ENCODE data around the gene SNX1.
"Not testable (repeated sequence)": the region's sequence is repeated elsewhere in the genome, so short reads cannot be mapped to it uniquely, and the experiment has no call there.

Gene SNX1

DNA sequence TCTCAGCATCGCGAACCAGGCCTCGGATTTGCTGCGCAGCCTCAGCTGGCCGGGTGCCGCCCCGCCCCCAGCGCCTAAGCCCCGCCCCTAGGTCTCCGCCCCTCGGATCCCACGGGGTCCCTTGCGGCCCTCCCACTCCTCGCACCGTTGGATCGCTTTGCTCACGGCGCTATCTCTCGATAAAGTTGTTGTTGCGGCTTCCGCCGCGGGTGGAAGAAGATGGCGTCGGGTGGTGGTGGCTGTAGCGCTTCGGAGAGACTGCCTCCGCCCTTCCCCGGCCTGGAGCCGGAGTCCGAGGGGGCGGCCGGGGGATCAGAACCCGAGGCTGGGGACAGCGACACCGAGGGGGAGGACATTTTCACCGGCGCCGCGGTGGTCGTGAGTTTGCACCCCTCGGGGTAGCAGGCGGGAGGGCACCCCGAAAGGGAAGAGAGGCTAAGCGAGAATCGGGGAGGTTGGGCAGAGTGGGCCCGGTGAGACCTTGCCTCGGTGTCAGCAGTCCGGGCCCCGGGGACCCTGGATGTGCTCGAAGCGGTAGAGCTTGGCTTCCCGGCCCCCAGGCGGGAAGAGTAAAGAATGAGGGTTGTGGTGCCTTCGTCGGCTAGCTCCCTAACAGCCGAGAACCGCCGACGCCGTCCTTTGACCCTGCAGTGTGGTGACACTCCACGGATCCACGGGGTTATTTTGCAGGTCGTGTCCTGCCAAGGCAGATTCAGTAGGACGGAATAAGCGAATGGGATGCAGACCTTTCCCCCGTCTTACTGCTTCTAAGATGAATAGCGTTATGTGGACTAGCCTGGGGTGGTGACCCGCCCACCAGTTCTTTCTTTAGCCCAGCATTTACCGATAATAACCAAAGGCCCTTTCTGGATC, at the start of gene SNX1:
SNX1 (plus strand) TSS at position 188 of the 873 bp plus-strand sequence; CDS start at position 220, 32 bp downstream.
- DNase-seq, result peak; percentile 96

DNA sequence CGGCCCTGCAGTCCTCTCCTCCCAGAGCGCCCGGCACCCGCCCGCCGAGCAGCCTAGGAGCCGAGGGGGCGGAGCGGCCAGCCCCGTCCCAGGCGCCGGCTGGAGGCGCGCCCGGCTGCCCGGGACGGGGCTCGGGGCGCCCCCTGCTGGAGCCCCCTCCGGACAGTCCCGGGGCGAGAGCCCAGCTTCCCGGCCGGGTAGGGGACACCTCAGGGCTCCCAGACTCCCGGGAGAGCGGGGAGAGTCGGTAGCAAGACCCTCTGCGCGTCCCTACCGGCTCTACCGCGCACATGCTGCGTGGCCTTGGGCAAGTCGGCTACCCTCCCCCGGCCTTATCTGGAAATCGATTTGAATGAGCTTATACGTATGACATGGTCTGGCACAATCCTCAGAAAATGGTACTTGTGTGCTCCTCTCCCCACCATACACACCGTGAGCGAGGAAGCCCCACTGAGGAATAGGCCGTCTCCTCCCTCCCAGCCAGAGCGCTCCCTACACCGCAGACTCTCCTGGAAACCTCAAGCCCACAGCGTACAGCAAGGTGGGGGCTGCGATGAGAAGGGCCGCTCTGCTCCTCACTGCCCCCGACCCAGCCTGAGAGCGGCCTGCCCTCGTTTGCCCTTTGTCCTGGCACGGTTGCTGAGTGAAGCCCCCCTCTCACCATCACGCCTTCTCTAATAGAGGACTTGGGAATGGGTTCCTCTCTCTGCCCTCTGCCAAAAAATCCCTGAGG, 49.2 kb upstream of the SNX1 start, which contains the start of gene DAPK2:
DAPK2 (minus strand) TSS at position 65 of the 733 bp plus-strand sequence. CDS start 6,224 bp downstream, outside the sequence.
- DNase-seq, result peak; percentile 42

- DNase-seq, result no peak
Measured at GRCh38 chr15:64048781-64049460, 46.9 kb upstream of the SNX1 start.

DNA sequence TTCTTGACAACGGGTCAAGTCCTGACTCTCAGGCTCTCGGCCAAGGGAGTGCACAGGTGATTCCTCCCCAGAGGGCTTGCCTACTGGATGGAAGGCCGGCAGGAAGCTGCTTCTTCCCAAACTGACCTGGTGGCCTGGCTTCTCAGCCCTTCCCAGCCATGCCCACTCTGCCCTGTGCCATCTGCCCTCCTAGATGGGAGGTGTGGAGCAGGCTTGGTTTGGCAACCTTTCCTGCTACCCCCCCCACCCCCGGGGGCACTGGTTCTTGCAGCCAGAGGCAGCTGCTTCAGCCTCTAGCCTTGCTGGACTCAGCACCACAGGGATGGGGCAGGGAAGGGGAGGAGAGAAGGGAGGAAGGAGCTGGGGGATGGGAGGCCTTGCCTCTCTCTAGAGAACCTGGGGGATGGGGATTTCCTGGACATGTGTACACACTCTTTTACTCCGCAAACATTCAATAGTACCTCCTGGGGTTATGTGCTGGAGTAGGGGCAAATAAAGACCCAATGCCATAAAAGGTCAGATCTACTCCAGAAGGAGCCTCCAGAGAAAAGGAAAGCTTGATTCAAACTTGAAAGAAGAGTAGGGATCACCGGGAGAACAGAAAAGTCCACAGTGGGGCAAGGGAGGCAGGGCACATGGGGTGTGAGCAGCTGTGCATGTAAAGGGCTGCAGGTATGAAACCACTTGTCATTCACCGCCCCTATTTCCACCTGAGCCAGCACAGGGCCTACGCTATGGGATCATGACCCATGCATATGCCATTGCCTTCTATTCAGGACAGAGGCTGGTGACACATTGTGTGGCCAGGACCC, 45.3 kb upstream of the SNX1 start:
- no peak for DNase-seq

DNA sequence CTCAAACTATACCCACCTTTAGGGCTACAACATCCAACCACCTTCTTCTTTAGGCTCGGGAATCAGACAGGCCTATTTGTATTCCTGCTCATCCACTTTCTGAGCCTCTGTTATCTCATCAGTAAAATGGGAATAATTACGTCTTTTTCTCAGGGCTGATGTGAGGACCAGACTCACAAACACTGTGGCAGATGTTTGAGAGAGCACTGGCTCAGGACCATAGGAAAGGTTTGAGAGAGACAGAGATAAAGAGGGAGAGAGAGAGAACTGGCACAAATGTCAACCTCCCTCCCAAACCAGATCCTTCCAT, 44.7 kb upstream of the SNX1 start:
- DNase-seq, result no peak

GRCh38 chr15:64051407-64052259, 44.1 kb upstream of the SNX1 start:
- no peak for DNase-seq

GRCh38 chr15:64052925-64053491, 42.8 kb upstream of the SNX1 start:
- DNase-seq, result no peak

DNA sequence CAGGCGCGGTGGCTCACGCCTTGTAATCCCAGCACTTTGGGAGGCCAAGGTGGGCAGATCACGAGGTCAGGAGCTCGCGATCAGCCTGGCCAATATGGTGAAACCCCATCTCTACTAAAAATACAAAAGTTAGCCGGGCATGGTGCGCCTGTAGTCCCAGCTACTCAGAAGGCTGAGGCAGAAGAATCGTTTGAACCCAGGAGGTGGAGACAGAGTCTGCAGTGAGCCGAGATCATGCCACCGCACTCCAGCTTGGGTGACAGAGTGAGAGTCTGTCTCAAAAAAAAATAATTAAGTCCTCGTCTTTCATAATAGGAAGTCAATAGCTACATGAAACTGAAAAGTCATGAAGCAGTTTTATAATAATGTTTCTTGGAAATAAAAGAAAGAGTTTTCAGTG, 42.1 kb upstream of the SNX1 start:
- DNase-seq, result not testable (repeated sequence)

GRCh38 chr15:64058279-64058678, 37.5 kb upstream of the SNX1 start:
- DNase-seq, result no peak

DNA sequence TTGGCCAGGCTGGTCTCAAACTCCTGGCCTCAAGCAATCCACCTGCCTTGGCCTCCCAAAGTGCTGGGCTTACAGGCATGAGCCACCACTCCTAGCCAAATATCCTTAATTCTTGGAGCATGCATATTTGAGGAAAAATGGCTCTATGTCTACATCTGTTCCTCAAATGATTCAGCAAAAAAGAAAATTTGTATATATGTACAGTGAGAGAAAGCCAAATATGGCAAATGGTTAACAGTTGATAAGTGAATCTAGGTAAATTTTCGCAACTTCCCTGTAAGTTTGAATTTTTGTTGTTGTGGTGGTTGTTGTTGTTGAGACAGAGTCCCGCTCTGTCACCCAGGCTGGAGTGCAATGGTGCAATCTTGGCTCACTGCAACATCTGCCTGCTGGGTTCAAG, 36.7 kb upstream of the SNX1 start:
- DNase-seq, result not testable (repeated sequence)

GRCh38 chr15:64060716-64061115, 35.1 kb upstream of the SNX1 start:
- no peak for DNase-seq

GRCh38 chr15:64066451-64066850, 29.3 kb upstream of the SNX1 start:
- no peak for DNase-seq

GRCh38 chr15:64067564-64068030, 28.2 kb upstream of the SNX1 start:
- peak; percentile 50 for DNase-seq

DNA sequence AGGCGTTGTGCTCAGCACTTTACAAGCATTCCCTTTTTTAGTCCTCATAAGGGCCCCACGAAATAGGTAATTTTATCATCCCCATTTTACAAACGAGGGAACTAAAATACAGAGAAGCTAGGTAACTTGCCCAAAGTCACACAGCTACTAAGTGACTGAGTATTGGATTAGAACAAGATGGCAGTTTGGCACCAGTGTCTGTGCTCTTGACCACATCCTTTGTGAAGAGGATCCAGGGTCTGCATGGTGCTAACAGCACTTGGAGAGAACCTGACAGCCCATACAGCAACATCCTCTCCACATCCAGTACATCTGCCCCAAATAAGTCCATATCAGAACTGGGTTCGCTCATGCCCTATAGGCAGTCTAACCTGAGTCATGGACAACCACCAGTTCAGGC, 27.6 kb upstream of the SNX1 start:
- no peak for DNase-seq

DNA sequence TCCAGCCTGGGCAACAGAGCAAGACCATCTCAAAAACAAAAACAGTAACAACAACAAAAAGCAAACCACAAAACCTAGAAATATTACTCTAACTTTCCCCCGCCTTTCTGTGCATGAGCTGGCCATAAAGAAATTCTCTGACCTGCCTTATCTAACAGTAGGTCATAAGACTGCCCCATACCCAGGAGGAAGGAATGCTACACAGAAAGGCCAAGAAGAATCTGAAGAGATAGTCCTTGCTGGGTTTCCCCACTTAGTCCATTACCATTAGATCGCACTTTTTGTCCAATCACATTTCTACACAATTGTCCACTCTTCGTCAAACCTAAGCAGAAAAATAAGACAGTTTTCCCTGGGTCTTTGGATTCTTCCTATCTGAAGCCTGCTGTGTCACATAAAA, 25.7 kb upstream of the SNX1 start:
- DNase-seq, result no peak

DNA sequence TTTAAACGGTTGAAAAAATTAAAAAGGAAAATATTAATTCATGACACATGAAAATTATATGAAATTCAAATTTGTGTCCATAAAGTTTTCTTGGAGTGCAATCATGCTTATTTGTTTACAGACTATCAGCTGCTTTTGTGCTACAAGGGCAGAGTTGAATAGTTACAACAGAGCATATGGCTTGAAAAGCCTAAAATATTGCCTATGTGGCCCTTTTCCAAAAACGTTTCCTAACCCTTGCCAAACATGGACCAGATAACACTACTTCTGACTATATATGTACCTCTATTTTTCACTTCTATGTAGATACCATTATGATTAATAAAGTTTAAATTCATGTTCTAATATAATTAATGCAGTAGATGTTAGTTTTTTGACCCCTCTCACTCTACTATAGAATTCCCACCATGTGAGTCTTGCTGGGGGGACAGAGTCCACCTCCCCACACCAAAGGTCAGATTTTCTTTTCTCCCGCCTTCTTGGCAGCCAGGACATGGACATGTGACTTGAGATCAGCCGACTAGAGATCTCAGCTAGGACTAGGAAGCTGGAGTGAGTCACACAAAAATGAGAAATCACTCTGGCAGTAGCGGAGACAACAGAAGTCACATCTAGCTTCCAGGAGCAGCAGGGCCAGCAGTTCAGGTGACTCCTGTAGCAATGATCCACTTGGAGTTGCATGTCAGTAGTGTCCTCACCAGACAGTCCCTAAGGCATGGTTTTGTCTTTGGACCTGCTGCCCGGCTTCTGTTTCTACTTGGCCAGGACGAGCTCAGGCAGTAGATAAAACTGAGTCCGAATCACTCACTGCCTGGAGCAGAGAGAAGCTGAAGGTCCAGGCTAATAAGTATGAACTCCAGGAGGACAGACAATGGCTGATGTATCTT, 24.6 kb upstream of the SNX1 start:
- DNase-seq, result no peak

- no peak for DNase-seq
Measured at GRCh38 chr15:64071931-64072765, 23.6 kb upstream of the SNX1 start.

- DNase-seq, result no peak
Measured at GRCh38 chr15:64072812-64073211, 23.0 kb upstream of the SNX1 start.

- not testable (repeated sequence) for DNase-seq
Measured at GRCh38 chr15:64073496-64073895, 22.3 kb upstream of the SNX1 start.

Measured in stimulated activated CD4-positive, alpha-beta T cell treated with anti-CD3 and anti-CD28 coated beads, Interleukin-1b, Interleukin-23, amount 100 ng/mL, for 48 hours (primary cell).